Brain microvascular endothelial cell (primary cell): ENCODE measurements around the gene UBL3.

Experiments used
- DNase-seq: peaks from one replicate; pipeline ENCODE4 v3.0.0-alpha.2; 2020
- H3K27ac ChIP-seq: fragments of 250-450 bp; sonication (Bioruptor Pico); 2 replicates; pipeline ENCODE4 v1.5.1; 2020; ENCODE audit warnings: mild to moderate bottlenecking, moderate library complexity
- H3K27me3 ChIP-seq: fragments of 250-450 bp; sonication (Bioruptor Pico); replicated peaks from 2 replicates; pipeline ENCODE4 v1.5.1; 2020; ENCODE audit warnings: mild to moderate bottlenecking
- H3K36me3 ChIP-seq: fragments of 250-450 bp; sonication (Bioruptor Pico); replicated peaks from 2 replicates; pipeline ENCODE4 v1.5.1; 2020; ENCODE audit warnings: mild to moderate bottlenecking
- H3K4me3 ChIP-seq: 2 replicates; pipeline ENCODE4 v1.5.1; 2011; ENCODE audit warnings: low read depth, mild to moderate bottlenecking, control low read depth, low read length, moderate library complexity
- in situ Hi-C: cut with HindIII; loops from 2 replicates; pipeline ENCODE4 v1.10.0; 2017; ENCODE audit warnings: low sequenced_read_pairs, low pct_ligation_motif_present
- TF ChIP-seq, protein P1 (sequence below): IDR thresholded peaks from 2 replicates; pipeline ENCODE4 v1.5.1; 2011; ENCODE audit warnings: low read depth, mild to moderate bottlenecking, moderate library complexity, low read length, control low read depth, inconsistent platforms; ENCODE audit errors: missing control alignments

The UBL3 gene

DNA sequence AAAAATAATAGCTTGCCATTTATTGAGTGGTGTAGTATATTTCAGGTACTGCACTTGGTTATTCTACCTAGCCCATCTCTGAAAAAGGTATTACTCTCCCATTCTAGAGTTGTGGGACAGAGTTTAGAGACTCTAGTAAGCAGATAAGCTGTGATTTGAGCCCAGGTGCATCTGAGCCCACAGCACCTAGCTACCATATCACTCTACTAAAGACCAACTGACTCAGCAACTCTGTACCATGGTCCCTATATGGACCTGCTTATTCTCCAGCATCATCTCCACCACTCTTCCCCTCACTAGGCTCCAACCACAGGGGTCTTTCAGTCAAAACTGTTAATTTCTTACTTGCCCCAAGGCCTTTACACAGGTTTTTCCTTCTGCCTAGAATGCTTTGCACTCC, 64.4 kb downstream of the UBL3 start:
- no peaks in the 10 kb centered on the region for H3K27me3 ChIP-seq
- TF ChIP-seq, protein P1, sequence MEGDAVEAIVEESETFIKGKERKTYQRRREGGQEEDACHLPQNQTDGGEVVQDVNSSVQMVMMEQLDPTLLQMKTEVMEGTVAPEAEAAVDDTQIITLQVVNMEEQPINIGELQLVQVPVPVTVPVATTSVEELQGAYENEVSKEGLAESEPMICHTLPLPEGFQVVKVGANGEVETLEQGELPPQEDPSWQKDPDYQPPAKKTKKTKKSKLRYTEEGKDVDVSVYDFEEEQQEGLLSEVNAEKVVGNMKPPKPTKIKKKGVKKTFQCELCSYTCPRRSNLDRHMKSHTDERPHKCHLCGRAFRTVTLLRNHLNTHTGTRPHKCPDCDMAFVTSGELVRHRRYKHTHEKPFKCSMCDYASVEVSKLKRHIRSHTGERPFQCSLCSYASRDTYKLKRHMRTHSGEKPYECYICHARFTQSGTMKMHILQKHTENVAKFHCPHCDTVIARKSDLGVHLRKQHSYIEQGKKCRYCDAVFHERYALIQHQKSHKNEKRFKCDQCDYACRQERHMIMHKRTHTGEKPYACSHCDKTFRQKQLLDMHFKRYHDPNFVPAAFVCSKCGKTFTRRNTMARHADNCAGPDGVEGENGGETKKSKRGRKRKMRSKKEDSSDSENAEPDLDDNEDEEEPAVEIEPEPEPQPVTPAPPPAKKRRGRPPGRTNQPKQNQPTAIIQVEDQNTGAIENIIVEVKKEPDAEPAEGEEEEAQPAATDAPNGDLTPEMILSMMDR, result no peak

DNA sequence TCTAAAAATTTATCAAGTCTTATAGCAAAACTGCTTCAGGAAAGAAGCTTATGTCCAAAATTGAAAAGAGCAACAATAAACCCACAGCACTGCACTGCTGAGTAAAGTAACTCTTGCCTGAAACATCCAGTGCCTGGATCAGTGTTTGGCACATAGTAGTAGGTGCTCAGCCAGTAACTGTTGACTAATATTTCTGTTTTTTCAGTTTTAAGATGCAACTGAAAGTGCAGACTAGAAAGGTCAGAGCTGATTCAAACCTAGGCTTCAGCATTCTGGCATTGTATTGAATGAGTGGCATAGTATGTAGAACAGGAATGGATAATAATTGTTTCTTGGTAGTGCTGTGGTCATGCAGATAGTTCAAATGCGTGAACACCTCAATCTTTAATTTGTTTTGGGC, 67.6 kb downstream of the UBL3 start:
- H3K27me3 ChIP-seq, result no peaks in the 10 kb centered on the region
- no peak for DNase-seq
- H3K27ac ChIP-seq, result no peak overlapping the region
- in situ Hi-C loops, result no loop called here
- H3K4me3 ChIP-seq, result no peak overlapping the region
- TF ChIP-seq, protein P1, result no peak
- no peaks in the 10 kb centered on the region for H3K36me3 ChIP-seq

More for the DNA sequence above, 64.4 kb downstream of the UBL3 start:
- no peak overlapping the region for H3K4me3 ChIP-seq
- in situ Hi-C loops, result no loop called here
- no peaks in the 10 kb centered on the region for H3K36me3 ChIP-seq
- no peak overlapping the region for H3K27ac ChIP-seq
- no peak for DNase-seq

DNA sequence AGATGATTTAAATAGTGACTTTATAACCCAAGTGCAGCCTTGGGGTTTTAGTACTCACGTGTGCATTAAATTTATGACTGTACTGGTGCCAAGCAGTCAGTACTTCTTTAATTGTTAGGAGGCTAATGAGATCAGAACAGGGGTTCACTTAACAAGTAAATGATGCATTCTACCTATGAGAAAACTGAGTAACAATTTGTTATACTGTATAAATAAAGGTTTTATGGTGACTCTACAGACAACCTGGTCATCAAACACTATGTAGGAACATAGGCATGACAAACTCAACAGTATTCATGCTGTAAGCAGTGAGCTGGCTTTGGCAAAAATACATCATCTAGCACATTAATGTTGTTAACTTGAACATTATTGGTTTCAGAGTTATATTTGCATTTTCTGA, 75.6 kb downstream of the UBL3 start:
- H3K4me3 ChIP-seq, result no peak overlapping the region
- H3K27ac ChIP-seq, result no peak overlapping the region
- in situ Hi-C loops, result loop anchor here (25.0 kb wide), 1 partner anchor 337 kb away; no protein-coding TSS in a partner anchor
- TF ChIP-seq, protein P1, result no peak
- no peak for DNase-seq
- no peaks in the 10 kb centered on the region for H3K27me3 ChIP-seq
- H3K36me3 ChIP-seq, result no peaks in the 10 kb centered on the region

DNA sequence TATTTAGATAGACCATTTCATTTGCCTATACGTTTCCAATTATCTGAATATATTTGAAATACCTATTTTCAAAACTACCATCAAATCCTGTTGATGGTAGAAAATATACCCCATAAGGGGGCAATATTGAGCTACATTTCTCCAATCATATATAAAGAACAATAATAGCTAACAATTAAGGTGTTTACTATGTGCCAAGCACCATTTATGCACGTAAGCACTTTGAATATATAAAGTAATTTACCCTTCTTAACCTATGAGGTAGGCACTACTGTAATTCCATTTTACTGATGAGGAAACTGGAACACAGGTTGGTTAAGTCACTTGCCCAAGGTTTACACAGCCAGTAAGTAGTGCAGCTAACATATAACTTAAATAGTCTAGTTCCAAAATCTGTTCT, 79.2 kb downstream of the UBL3 start:
- TF ChIP-seq, protein P1, result peak; percentile 19
- Histone ChIP-seq H3K4me3 (no peak overlapping the region), H3K27me3 (no peaks in the 10 kb centered on the region), H3K36me3 (peaks cover 2% of the 10 kb centered on the region), H3K27ac (no peak overlapping the region)
- in situ Hi-C loops, result loop anchor here (25.0 kb wide), 1 partner anchor 341 kb away; no protein-coding TSS in a partner anchor
- no peak for DNase-seq

DNA sequence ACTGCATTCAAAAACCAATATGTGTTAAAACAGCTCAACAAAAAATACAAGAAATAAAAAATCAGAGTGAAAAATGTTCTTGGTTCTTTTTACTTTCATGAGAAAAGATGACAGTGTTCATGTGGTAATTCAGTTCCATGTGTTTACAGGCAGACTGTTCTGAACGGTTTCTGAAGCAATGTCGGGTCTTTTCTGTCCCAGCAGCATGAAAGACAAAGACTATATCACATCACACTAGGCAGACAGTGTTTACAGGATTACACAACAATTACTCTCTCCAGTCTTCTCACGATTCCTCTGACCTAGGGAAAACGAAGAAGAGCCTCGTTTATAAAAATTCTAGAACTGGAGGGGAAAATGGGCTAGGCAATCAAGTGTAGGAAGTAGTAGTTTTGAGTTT, 83.4 kb downstream of the UBL3 start:
- Histone ChIP-seq H3K36me3 (peaks cover 2% of the 10 kb centered on the region), H3K27ac (no peak overlapping the region), H3K27me3 (no peaks in the 10 kb centered on the region), H3K4me3 (no peak overlapping the region)
- TF ChIP-seq, protein P1, result no peak
- in situ Hi-C loops, result loop anchor here (25.0 kb wide), 1 partner anchor 345 kb away; no protein-coding TSS in a partner anchor
- DNase-seq, result no peak
